HFF-Myc (cell line): ENCODE results near the gene LGR6.

Source experiments
- DNase-seq: peaks from one replicate; pipeline ENCODE4 v3.0.0-alpha.2; 2011; ENCODE audit warnings: low read depth; ENCODE audit errors: extremely low read depth
- H3K4me3 ChIP-seq: replicated peaks from 2 replicates; pipeline ENCODE4 v1.5.1; 2011; ENCODE audit warnings: low read depth, mild to moderate bottlenecking, control low read depth, low read length
- CTCF ChIP-seq: IDR thresholded peaks from 2 replicates; pipeline ENCODE4 v1.5.1; 2012; ENCODE audit warnings: mild to moderate bottlenecking, low read depth, low read length, control low read depth; ENCODE audit errors: missing control alignments

LGR6 gene

GRCh38 chr1:202154148-202154765 lies 39.3 kb upstream of the LGR6 start:
- DNase-seq = no peak
- no peak overlapping the region for H3K4me3 ChIP-seq
- TF ChIP-seq CTCF = no peak

GRCh38 chr1:202154766-202155477 lies 38.7 kb upstream of the LGR6 start:
- TF ChIP-seq CTCF = peak; percentile 57
- peak; percentile 38 for DNase-seq
- H3K4me3 ChIP-seq = no peak overlapping the region

- no peak for DNase-seq
- TF ChIP-seq CTCF = no peak
- no peak overlapping the region for H3K4me3 ChIP-seq
Observed at GRCh38 chr1:202155478-202156021, 38.0 kb upstream of the LGR6 start.

GRCh38 chr1:202156590-202156989 lies 37.0 kb upstream of the LGR6 start:
- no peak for DNase-seq
- no peak overlapping the region for H3K4me3 ChIP-seq
- no peak for TF ChIP-seq CTCF

- no peak for TF ChIP-seq CTCF
- H3K4me3 ChIP-seq = no peak overlapping the region
- DNase-seq = no peak
Observed at GRCh38 chr1:202157945-202158344, 35.7 kb upstream of the LGR6 start.

GRCh38 chr1:202158810-202159533 lies 34.6 kb upstream of the LGR6 start:
- no peak for TF ChIP-seq CTCF
- DNase-seq = no peak
- no peak overlapping the region for H3K4me3 ChIP-seq
